Heart right ventricle (tissue), 16 donors: ENCODE results near the gene BRK1. TPM values are rescaled to one million over a fixed set of nuclear protein-coding genes. Genes with fewer than 3 reads are reported as not detected.
"Not testable (repeated sequence)": the region's sequence is repeated elsewhere in the genome, so short reads cannot be mapped to it uniquely, and the experiment has no call there.

Experiments
- ATAC-seq, 8 donors: fragments of 200-7000 bp; cut with Tn5 transposase; one replicate each; pipeline ENCODE4 v1.9.1; 2020; ENCODE audit warnings: mild to moderate bottlenecking in 8 of 8, moderate library complexity in 8 of 8, moderate number of reproducible peaks in 1 of 8
- DNase-seq, 2 donors: peaks; one replicate each; pipeline ENCODE4 v3.0.0-alpha.2; 2020
- H3K27ac ChIP-seq, 10 donors: fragments of 200-600 bp; sonication (generic) in 2 of 10; one replicate each; pipeline versions ENCODE4 v1.5.0 to v1.8.0; 2020 to 2022; ENCODE audit warnings: mild to moderate bottlenecking in 3 of 10
- H3K27me3 ChIP-seq, 7 donors: fragments of 200-600 bp; one replicate each; pipeline ENCODE4 v1.8.0; 2021 to 2022; ENCODE audit warnings: mild to moderate bottlenecking in 2 of 7
- H3K36me3 ChIP-seq, 9 donors: fragments of 200-600 bp; sonication (generic) in 1 of 9; one replicate each; pipeline versions ENCODE4 v1.5.0 to v1.8.0; 2020 to 2022; ENCODE audit warnings: mild to moderate bottlenecking in 2 of 9
- H3K4me1 ChIP-seq, 9 donors: fragments of 200-600 bp; sonication (generic) in 1 of 9; one replicate each; pipeline versions ENCODE4 v1.5.0 to v1.8.0; 2020 to 2022; ENCODE audit warnings: mild to moderate bottlenecking in 4 of 9
- H3K4me3 ChIP-seq, 10 donors: fragments of 200-600 bp; sonication (generic) in 2 of 10; one replicate each; pipeline versions ENCODE4 v1.5.0 to v1.8.0; 2020 to 2022; ENCODE audit warnings: mild to moderate bottlenecking in 7 of 10, moderate library complexity in 2 of 10
- H3K9me3 ChIP-seq, 11 donors: fragments of 200-600 bp in 10 of 11; sonication (generic) in 2 of 11; one replicate each; pipeline versions ENCODE4 v1.5.0 to v1.8.0; 2013 to 2022; ENCODE audit warnings: mild to moderate bottlenecking in 2 of 11, control low read depth in 1 of 11, moderate library complexity in 1 of 11
- CTCF ChIP-seq, 9 donors: fragments of 200-600 bp; sonication (generic) in 2 of 9; IDR thresholded peaks; one replicate each; pipeline versions ENCODE4 v1.5.0 to v1.8.0; 2021 to 2022; ENCODE audit warnings: antibody characterized with exemption in 9 of 9, mild to moderate bottlenecking in 5 of 9, moderate library complexity in 1 of 9
- WGBS, 2 donors: extraction: QIAGEN DNeasy Blood & Tissue Kit; methylation state at CpG; one replicate each; pipeline ENCODE4 v1.1.7; 2013; ENCODE audit warnings: inconsistent platforms in 1 of 2; 5-methylcytosine and 5-hydroxymethylcytosine counted together
- intact Hi-C, 10 donors: fragments of 100-400 bp; cut with DNase I; formaldehyde crosslinking; loops; one replicate each; pipeline versions ENCODE4 v1.11.1 to v1.14.2; 2022
- polyA plus RNA-seq, 2 donors: library from polyadenylated mRNA; stranded (reverse); fragments of 200-250 nt; gene quantifications; one replicate each; pipeline ENCODE4 v1.2.3, GENCODE V29; 2013
- total RNA-seq, 10 donors: library from RNA; stranded (reverse); fragmentation: NEBNext Ultra II Directional in 3 of 10; extraction: Animal tissue kit (Norgen Biotek cat#: 25700) in 3 of 10; gene quantifications; one replicate each; pipeline versions ENCODE4 v1.2.1 to v1.2.4, GENCODE V29; 2021 to 2023
- donor health status: Arrhythmogenic right ventricular cardiomyopathy.
- donor health status: ischemic (EF 13 %, LVEDD 7.1; RV severe dilation, severe dysfunction).
- donor health status: healthy with polysubstance abuse.
- donor health status: DM: no; HTN: yes; CAD: no.
- donor health status: DM: no; HTN: no; CAD: no.
- donor health status: ischemic (EF 25% LVEDD 6.9; RV normal size, moderate dysfunction).
- donor health status: ischemic (EF 25% LVEDD 5.7; RV mildly dilated, moderate dysfunction).
- donor health status: healthy.
- donor health status: DM: yes; HTN: yes; CAD: no.
- donor health status: Ischemic cardiomyopathy.
- donor health status: ischemic (EF 35%, LVEDD 5.7; RV mildly dilated, moderate dysfunction).
- donor health status: nonischemic (EF 11% LVEDD 7.7; RV severe dilation, severe dysfunction).
- donor health status: DM: yes; HTN: yes; CAD: no.
- donor health status: PGD.
- donor health status: ischemic (EF 29% LVEDD 5.4; RV normal size, mild dysfunction).
- donor health status: nonischemic (EF 23%, LVEDD 6.1; RV moderate dilation, normal function).

Gene BRK1
- total and polyA plus RNA-seq, 12 donors: 62.0 to 151 (median 94.8) TPM

GRCh38 chr3:10154335-10155122 lies 39.1 kb downstream of the BRK1 start:
- Histone ChIP-seq H3K36me3 (peaks cover 3 to 56% (median 31%) of the 10 kb centered on the region in 9 donors), H3K27ac (no peak overlapping the region), H3K4me1 (peaks cover 0 to under 1% (median 0%) of the 10 kb centered on the region in 9 donors), H3K4me3 (no peak overlapping the region), H3K9me3 (no peaks in the 10 kb centered on the region), H3K27me3 (no peaks in the 10 kb centered on the region)
- 90% methylated on average over 14 of the region's 14 CpGs for WGBS, 2 donors
- ATAC-seq (no peak), DNase-seq (no peak)
- TF ChIP-seq CTCF (IDR thresholded peaks at IDR 0.05): no peak
- intact Hi-C loops: no loop called here

GRCh38 chr3:10155123-10155472 lies 39.6 kb downstream of the BRK1 start:
- intact Hi-C loops: no loop called here
- no peak for TF ChIP-seq CTCF (IDR thresholded peaks at IDR 0.05)
- Histone ChIP-seq H3K36me3 (peaks cover 2 to 51% (median 25%) of the 10 kb centered on the region in 9 donors), H3K27ac (no peak overlapping the region), H3K27me3 (no peaks in the 10 kb centered on the region), H3K9me3 (no peaks in the 10 kb centered on the region), H3K4me1 (peaks cover 0 to under 1% (median 0%) of the 10 kb centered on the region in 9 donors), H3K4me3 (no peak overlapping the region)
- DNase-seq (no peak), ATAC-seq (no peak)
- 94 to 95% methylated on average over 4 of the region's 4 CpGs for WGBS, 2 donors

GRCh38 chr3:10155658-10156057 lies 40.2 kb downstream of the BRK1 start:
- intact Hi-C loops: no loop called here
- 96 to 97% methylated on average over 4 of the region's 4 CpGs for WGBS, 2 donors
- no peak overlapping the region for H3K27ac ChIP-seq
- no peak overlapping the region for H3K4me3 ChIP-seq
- no peaks in the 10 kb centered on the region for H3K9me3 ChIP-seq
- H3K4me1 ChIP-seq: peaks cover 0 to 6% (median 0%) of the 10 kb centered on the region in 9 donors
- peaks cover 0 to 45% (median 20%) of the 10 kb centered on the region in 9 donors for H3K36me3 ChIP-seq
- TF ChIP-seq CTCF (IDR thresholded peaks at IDR 0.05): no peak
- no peaks in the 10 kb centered on the region for H3K27me3 ChIP-seq
- ATAC-seq (no peak), DNase-seq (no peak)

GRCh38 chr3:10157031-10157430 lies 41.6 kb downstream of the BRK1 start:
- no peak for TF ChIP-seq CTCF (IDR thresholded peaks at IDR 0.05)

GRCh38 chr3:10158555-10158954 lies 43.1 kb downstream of the BRK1 start:
- DNase-seq, H3K27me3 ChIP-seq, H3K27ac ChIP-seq, H3K4me1 ChIP-seq, H3K4me3 ChIP-seq, H3K9me3 ChIP-seq, intact Hi-C loops, ATAC-seq: not testable (repeated sequence)
- H3K36me3 ChIP-seq: peaks cover 0 to 16% (median 0%) of the 10 kb centered on the region in 9 donors
- 98% methylated on average over 6 of the region's 6 CpGs for WGBS, 2 donors

More at GRCh38 chr3:10157031-10157430, 41.6 kb downstream of the BRK1 start:
- WGBS, 2 donors: 73 to 74% methylated on average over 4 of the region's 4 CpGs
- H3K9me3 ChIP-seq: no peaks in the 10 kb centered on the region
- no peaks in the 10 kb centered on the region for H3K27me3 ChIP-seq
- ATAC-seq: no peak
- no peak overlapping the region for H3K27ac ChIP-seq
- no peak overlapping the region for H3K4me3 ChIP-seq
- intact Hi-C loops: no loop called here
- H3K4me1 ChIP-seq: peaks cover 0 to 7% (median 0%) of the 10 kb centered on the region in 9 donors
- DNase-seq: no peak
- H3K36me3 ChIP-seq: peaks cover 0 to 31% (median 11%) of the 10 kb centered on the region in 9 donors
